Measurements from ENCODE around the gene ABCF2. TPM values are rescaled to one million over a fixed set of nuclear protein-coding genes. Genes with fewer than 3 reads are reported as not detected.

Gene ABCF2
- total RNA-seq, 2 experiments from 2014 or later: 31.8 to 44.9 TPM

GRCh38 chr7:151193203-151193978, 33.6 kb downstream of the ABCF2 start:
- H3K4me2 ChIP-seq (ENCODE audit: low read length): no peak overlapping the region
- no peak for TF ChIP-seq CTCF (conservative IDR thresholded peaks at IDR 0.05; ENCODE audit: low read length)
- TF ChIP-seq EZH2phosphoT487 (IDR thresholded peaks at IDR 0.05; ENCODE audit: borderline replicate concordance, low read depth, low read length): no peak
- no peaks in the 10 kb centered on the region for H4K20me1 ChIP-seq (ENCODE audit: insufficient read depth, low read length)
- no peak for DNase-seq (ENCODE audit: low spot score)
- H3K79me2 ChIP-seq (ENCODE audit: insufficient read depth, low read depth, low read length): no peaks in the 10 kb centered on the region
- H3K27ac ChIP-seq (ENCODE audit: low read depth, low read length, poor library complexity, severe bottlenecking): no peak overlapping the region
- BruUV-seq (replicated peaks): no TSS peak
- no peaks in the 10 kb centered on the region for H3K4me1 ChIP-seq (ENCODE audit: insufficient read depth, low read length, poor library complexity, severe bottlenecking)
- ChIA-PET POLR2A (no interaction called here), CTCF (ENCODE audit: unreplicated experiment) (no interaction called here)
- H3K9me3 ChIP-seq (ENCODE audit: low read length): no peaks in the 10 kb centered on the region
- no peaks in the 10 kb centered on the region for H3K9me2 ChIP-seq (ENCODE audit: insufficient read depth, low read length)
- H2AFZ ChIP-seq (ENCODE audit: low read length): no peak overlapping the region
- H3K4me3 ChIP-seq (ENCODE audit: low read depth, low read length, poor library complexity, severe bottlenecking): no peak overlapping the region
- intact Hi-C loops (cut with micrococcal nuclease; ENCODE audit: unreplicated experiment): no loop called here
- H3K36me3 ChIP-seq (ENCODE audit: insufficient read depth, low read length): no peaks in the 10 kb centered on the region

GRCh38 chr7:151192002-151192539, 34.9 kb downstream of the ABCF2 start:
- no peak overlapping the region for H3K4me2 ChIP-seq (ENCODE audit: low read length)
- no peaks in the 10 kb centered on the region for H3K9me2 ChIP-seq (ENCODE audit: insufficient read depth, low read length)
- H3K4me3 ChIP-seq (ENCODE audit: low read depth, low read length, poor library complexity, severe bottlenecking): no peak overlapping the region
- TF ChIP-seq EZH2phosphoT487 (IDR thresholded peaks at IDR 0.05; ENCODE audit: borderline replicate concordance, low read depth, low read length): no peak
- no peak for TF ChIP-seq CTCF (conservative IDR thresholded peaks at IDR 0.05; ENCODE audit: low read length)
- ChIA-PET CTCF (ENCODE audit: unreplicated experiment) (no interaction called here), POLR2A (no interaction called here)
- H2AFZ ChIP-seq (ENCODE audit: low read length): no peak overlapping the region
- H3K36me3 ChIP-seq (ENCODE audit: insufficient read depth, low read length): no peaks in the 10 kb centered on the region
- H3K27ac ChIP-seq (ENCODE audit: low read depth, low read length, poor library complexity, severe bottlenecking): no peak overlapping the region
- no peak for DNase-seq (ENCODE audit: low spot score)
- no peaks in the 10 kb centered on the region for H3K9me3 ChIP-seq (ENCODE audit: low read length)
- H4K20me1 ChIP-seq (ENCODE audit: insufficient read depth, low read length): no peaks in the 10 kb centered on the region
- peaks cover 7% of the 10 kb centered on the region for H3K4me1 ChIP-seq (ENCODE audit: insufficient read depth, low read length, poor library complexity, severe bottlenecking)
- BruUV-seq (replicated peaks): no TSS peak
- H3K79me2 ChIP-seq (ENCODE audit: insufficient read depth, low read depth, low read length): no peaks in the 10 kb centered on the region
- intact Hi-C loops (cut with micrococcal nuclease; ENCODE audit: unreplicated experiment): no loop called here

GRCh38 chr7:151191544-151191943, 35.5 kb downstream of the ABCF2 start:
- POLR2A ChIA-PET: no interaction called here
- H3K9me2 ChIP-seq (ENCODE audit: insufficient read depth, low read length): no peaks in the 10 kb centered on the region

More at GRCh38 chr7:151191544-151191943, 35.5 kb downstream of the ABCF2 start:
- intact Hi-C loops (cut with micrococcal nuclease; ENCODE audit: unreplicated experiment): no loop called here
- Histone ChIP-seq H2AFZ (ENCODE audit: low read length) (no peak overlapping the region), H3K4me2 (ENCODE audit: low read length) (no peak overlapping the region), H3K9me3 (ENCODE audit: low read length) (no peaks in the 10 kb centered on the region), H3K4me1 (ENCODE audit: insufficient read depth, low read length, poor library complexity, severe bottlenecking) (peaks cover 7% of the 10 kb centered on the region), H3K79me2 (ENCODE audit: insufficient read depth, low read depth, low read length) (no peaks in the 10 kb centered on the region), H3K27ac (ENCODE audit: low read depth, low read length, poor library complexity, severe bottlenecking) (no peak overlapping the region), H3K4me3 (ENCODE audit: low read depth, low read length, poor library complexity, severe bottlenecking) (no peak overlapping the region), H4K20me1 (ENCODE audit: insufficient read depth, low read length) (no peaks in the 10 kb centered on the region), H3K36me3 (ENCODE audit: insufficient read depth, low read length) (no peaks in the 10 kb centered on the region)
- CTCF ChIA-PET (ENCODE audit: unreplicated experiment): no interaction called here
- no TSS peak for BruUV-seq (replicated peaks)
- TF ChIP-seq CTCF (conservative IDR thresholded peaks at IDR 0.05; ENCODE audit: low read length): no peak
- no peak for TF ChIP-seq EZH2phosphoT487 (IDR thresholded peaks at IDR 0.05; ENCODE audit: borderline replicate concordance, low read depth, low read length)
- DNase-seq (ENCODE audit: low spot score): no peak

All from OCI-LY7 (cell line).